NB4 (cell line): ENCODE results near the gene IFT20.

Experiments used
- DNase-seq: peaks from one replicate; pipeline ENCODE4 v3.0.0; 2010; ENCODE audit warnings: low read depth
- H3K4me3 ChIP-seq: one replicate; pipeline ENCODE4 v1.5.1; 2011; ENCODE audit warnings: mild to moderate bottlenecking, low read depth, low read length, moderate library complexity
- CTCF ChIP-seq: IDR thresholded peaks from one replicate; pipeline ENCODE4 v1.5.1; 2012; ENCODE audit warnings: low read depth, low read length
- MAX ChIP-seq: IDR thresholded peaks from 2 replicates; pipeline ENCODE4 v1.6.1; 2011; ENCODE audit warnings: low read depth, low read length
- MYC ChIP-seq: IDR thresholded peaks from 2 replicates; pipeline ENCODE4 v1.6.1; 2011; ENCODE audit warnings: low read depth, low read length
- POLR2A ChIP-seq: IDR thresholded peaks from 2 replicates; pipeline ENCODE4 v1.6.1; 2011; ENCODE audit warnings: mild to moderate bottlenecking; ENCODE audit not compliant: insufficient read length; ENCODE audit errors: extremely low read depth

IFT20 gene

GRCh38 chr17:28346199-28346580 is 10.9 kb upstream of the IFT20 start:
- H3K4me3 ChIP-seq = no peak overlapping the region
- DNase-seq = no peak
- TF ChIP-seq POLR2A (no peak), MAX (no peak), MYC (no peak), CTCF (no peak)

- no peak overlapping the region for H3K4me3 ChIP-seq
- TF ChIP-seq CTCF (no peak), MYC (no peak), MAX (no peak), POLR2A (no peak)
- DNase-seq = no peak
Observed at GRCh38 chr17:28345419-28346198, 10.3 kb upstream of the IFT20 start.

- no peak overlapping the region for H3K4me3 ChIP-seq
- DNase-seq = no peak
- TF ChIP-seq CTCF = no peak
- TF ChIP-seq POLR2A = no peak
- no peak for TF ChIP-seq MYC
- no peak for TF ChIP-seq MAX
Observed at GRCh38 chr17:28344435-28344901, 9.2 kb upstream of the IFT20 start.

- no peak overlapping the region for H3K4me3 ChIP-seq
- TF ChIP-seq MYC = no peak
- no peak for TF ChIP-seq MAX
- TF ChIP-seq POLR2A = no peak
- TF ChIP-seq CTCF = no peak
- no peak for DNase-seq
Observed at GRCh38 chr17:28344011-28344410, 8.7 kb upstream of the IFT20 start.

GRCh38 chr17:28343491-28343932 is 8.2 kb upstream of the IFT20 start:
- no peak overlapping the region for H3K4me3 ChIP-seq
- DNase-seq = no peak
- TF ChIP-seq CTCF = no peak
- no peak for TF ChIP-seq MYC
- no peak for TF ChIP-seq POLR2A
- TF ChIP-seq MAX = no peak

- DNase-seq = no peak
- H3K4me3 ChIP-seq = no peak overlapping the region
- no peak for TF ChIP-seq CTCF
- no peak for TF ChIP-seq POLR2A
- TF ChIP-seq MAX = no peak
- TF ChIP-seq MYC = no peak
Observed at GRCh38 chr17:28342313-28342712, 7.0 kb upstream of the IFT20 start.
